Measurements from ENCODE around the gene MT1F.
"Not testable (repeated sequence)": the region's sequence is repeated elsewhere in the genome, so short reads cannot be mapped to it uniquely, and the experiment has no call there.

Gene MT1F

DNA sequence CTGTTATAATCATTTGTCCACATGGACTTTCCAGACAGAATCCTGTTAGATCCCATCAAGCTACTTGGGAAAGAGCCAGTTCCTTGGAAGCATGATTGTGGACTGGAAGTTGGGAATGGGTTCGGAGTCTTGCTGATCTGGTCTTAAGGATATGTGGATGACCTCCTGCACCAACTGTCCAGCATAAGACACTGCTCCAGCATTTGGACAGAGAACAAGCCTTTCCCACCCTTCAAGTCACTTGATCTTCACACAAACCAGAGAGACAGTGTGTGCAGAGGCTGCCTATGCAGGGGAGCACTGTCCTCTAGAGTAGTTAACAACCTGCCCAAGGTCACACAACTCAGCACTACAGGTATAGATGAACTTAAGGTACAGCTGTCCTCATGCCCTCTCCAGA, 11.9 kb upstream of the MT1F start:
- Mint-ChIP-seq H3K9me3 (no peaks in the 10 kb centered on the region), H3K4me1 (ENCODE audit: low read depth) (peaks cover 22% of the 10 kb centered on the region), H3K27ac (no peak overlapping the region), H3K27me3 (peaks cover 24% of the 10 kb centered on the region), H3K4me3 (no peak overlapping the region), H3K36me3 (ENCODE audit: low read depth) (no peaks in the 10 kb centered on the region)
- no peak for DNase-seq

DNA sequence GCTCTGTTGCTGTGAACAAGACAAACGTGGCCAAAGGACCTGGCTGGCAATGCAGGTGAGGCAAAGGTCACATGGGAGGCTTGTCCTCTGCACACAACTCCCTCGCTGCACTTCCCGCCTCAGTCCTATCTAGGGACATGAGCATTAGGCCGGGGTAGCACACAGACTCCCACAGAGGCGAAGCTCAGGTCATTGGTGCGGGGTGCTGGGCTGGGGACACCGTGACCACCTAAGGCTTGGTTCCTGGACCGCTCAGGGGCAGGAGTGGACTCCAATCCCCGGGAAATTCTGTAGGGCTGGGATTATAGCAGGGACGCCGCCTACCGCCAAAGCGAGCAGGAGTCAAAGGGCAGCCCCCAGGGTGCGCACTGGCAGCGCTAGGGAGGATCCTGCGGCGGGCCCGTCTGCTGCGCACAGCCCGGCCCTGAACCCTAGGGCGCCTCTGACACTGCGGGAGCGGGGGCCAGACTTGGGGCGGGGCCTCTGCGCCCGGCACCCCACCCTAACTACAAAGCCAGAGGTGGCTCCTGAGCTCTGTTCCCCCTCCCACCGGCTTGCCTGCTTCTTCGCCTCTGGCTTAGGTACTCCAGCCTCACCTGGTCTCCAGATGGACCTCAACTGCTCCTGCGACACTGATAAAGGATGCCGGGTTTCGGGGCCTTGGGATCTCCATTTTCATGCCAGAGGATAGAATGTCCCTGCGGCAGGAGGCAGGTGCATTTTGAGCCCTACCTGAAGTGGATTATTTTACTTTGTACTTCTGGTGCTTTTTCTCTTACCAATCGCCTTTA, 9.9 kb upstream of the MT1F start:
- Mint-ChIP-seq H3K4me3 (no peak overlapping the region), H3K4me1 (ENCODE audit: low read depth) (peaks cover 15% of the 10 kb centered on the region), H3K27me3 (peaks cover 35% of the 10 kb centered on the region), H3K36me3 (ENCODE audit: low read depth) (no peaks in the 10 kb centered on the region), H3K27ac (no peak overlapping the region), H3K9me3 (no peaks in the 10 kb centered on the region)
- DNase-seq: no peak

DNA sequence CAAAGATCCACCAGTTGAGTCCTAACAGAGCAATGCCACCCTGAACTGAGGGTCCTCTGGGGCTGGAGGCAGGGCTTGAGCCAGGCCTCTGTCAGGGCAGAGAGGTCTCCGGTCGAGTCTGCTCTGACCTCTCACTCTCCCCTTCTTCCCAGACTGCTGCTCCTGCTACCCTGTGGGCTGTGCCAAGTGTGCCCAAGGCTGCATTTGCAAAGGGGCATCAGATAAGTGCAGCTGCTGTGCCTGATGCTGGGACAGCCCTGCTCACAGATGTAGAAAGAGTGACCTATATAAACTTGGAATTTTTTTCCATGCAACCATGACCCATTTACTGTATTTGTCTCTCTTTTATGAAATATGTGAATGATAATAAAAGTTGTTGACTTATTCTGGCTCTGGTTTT, 8.5 kb upstream of the MT1F start:
- H3K36me3 Mint-ChIP-seq (ENCODE audit: low read depth): no peaks in the 10 kb centered on the region
- no peaks in the 10 kb centered on the region for H3K9me3 Mint-ChIP-seq
- peaks cover 37% of the 10 kb centered on the region for H3K27me3 Mint-ChIP-seq
- H3K27ac Mint-ChIP-seq: no peak overlapping the region
- no peak overlapping the region for H3K4me3 Mint-ChIP-seq
- no peak for DNase-seq
- H3K4me1 Mint-ChIP-seq (ENCODE audit: low read depth): peaks cover 1% of the 10 kb centered on the region

DNA sequence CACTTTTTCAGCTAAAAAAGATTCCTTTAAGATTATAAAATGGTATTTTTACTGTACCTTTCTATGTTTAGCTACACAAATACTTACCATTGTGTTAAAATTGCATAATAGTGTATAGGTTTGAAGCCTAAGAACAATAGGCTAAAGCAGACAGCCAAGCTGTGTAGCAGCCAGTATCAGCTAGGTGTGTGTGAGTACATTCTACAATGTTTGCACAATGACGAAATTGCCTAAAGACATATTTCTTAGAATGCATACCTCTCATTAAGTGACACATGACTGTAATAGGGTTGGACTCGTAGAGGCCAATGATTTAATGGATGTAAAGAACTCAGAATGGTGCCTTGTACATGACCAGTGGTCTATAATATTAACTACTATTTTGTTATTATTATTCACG, 7.9 kb upstream of the MT1F start:
- H3K9me3 Mint-ChIP-seq: no peaks in the 10 kb centered on the region
- H3K27ac Mint-ChIP-seq: no peak overlapping the region
- no peak overlapping the region for H3K4me3 Mint-ChIP-seq
- no peaks in the 10 kb centered on the region for H3K36me3 Mint-ChIP-seq (ENCODE audit: low read depth)
- peaks cover 37% of the 10 kb centered on the region for H3K27me3 Mint-ChIP-seq
- no peak for DNase-seq
- no peaks in the 10 kb centered on the region for H3K4me1 Mint-ChIP-seq (ENCODE audit: low read depth)

DNA sequence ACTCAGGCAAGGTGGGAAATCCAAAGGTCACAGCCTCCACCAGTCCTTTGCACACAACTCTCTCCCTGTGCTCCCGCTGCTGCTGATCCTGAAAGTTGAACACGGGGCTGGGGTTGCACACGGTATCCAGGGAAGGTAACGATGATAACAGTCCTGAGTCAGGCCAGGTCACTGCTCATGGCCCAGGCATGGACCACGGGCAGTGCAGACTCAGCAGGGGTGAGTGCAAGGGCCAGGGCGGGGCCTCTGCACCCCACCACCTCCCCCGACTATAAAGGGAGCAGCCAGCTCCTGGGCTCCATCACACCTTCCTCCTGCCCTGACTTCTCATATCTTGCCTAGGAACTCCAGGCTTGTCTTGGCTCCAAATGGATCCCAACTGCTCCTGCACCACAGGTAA, 6.2 kb upstream of the MT1F start, which contains the start of gene MT1B:
MT1B (plus strand) TSS at position 301 of the 400 bp plus-strand sequence; CDS start at position 369, 68 bp downstream.
- no peaks in the 10 kb centered on the region for H3K9me3 Mint-ChIP-seq
- DNase-seq: no peak
- peaks cover 37% of the 10 kb centered on the region for H3K27me3 Mint-ChIP-seq
- H3K36me3 Mint-ChIP-seq (ENCODE audit: low read depth): no peaks in the 10 kb centered on the region
- no peak within 1 kb of the TSS for H3K4me3 Mint-ChIP-seq
- H3K27ac Mint-ChIP-seq: no peak within 1 kb of the TSS
- H3K4me1 Mint-ChIP-seq (ENCODE audit: low read depth): no peaks in the 10 kb centered on the region

DNA sequence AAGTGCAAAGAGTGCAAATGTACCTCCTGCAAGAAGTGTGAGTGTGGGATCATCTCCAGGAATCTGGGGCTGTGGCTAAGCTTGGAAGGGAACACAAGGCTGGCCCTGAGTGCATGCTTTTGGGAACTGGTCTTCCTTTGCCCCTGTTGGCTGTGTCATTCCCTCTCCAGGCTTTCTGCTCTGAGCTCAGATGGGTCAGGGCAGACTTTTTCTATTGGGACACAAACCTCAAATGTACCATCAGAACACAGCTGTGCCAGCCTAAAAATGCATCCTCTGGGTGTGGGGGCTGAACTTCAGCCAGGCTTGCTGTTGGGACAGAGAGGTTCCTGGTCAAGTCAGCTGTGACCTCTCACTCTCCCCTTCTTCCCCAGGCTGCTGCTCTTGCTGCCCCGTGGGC, 5.2 kb upstream of the MT1F start:
- Mint-ChIP-seq H3K9me3 (no peaks in the 10 kb centered on the region), H3K27me3 (peaks cover 33% of the 10 kb centered on the region), H3K27ac (no peak overlapping the region), H3K4me3 (no peak overlapping the region), H3K36me3 (ENCODE audit: low read depth) (no peaks in the 10 kb centered on the region), H3K4me1 (ENCODE audit: low read depth) (peaks cover 6% of the 10 kb centered on the region)
- no peak for DNase-seq

DNA sequence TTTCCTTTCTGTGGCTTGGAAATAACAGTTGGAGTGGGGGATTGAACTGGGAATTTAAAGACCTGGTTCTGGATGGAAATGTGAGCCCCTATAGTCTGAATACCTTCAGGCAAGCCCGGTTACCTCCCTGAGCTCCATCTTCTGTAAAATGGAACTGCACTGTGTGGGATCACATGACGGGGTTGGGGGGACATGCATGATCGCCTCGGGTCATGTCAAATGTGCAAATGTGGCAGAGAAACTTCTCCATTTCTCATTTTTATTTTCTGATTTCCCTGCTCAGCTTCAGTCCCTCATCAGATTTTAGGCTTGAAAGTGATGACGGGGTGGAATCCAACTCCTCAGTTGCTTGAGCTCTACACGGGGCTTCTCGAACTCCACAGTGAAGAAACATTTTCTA, 4.5 kb upstream of the MT1F start:
- H3K9me3 Mint-ChIP-seq: no peaks in the 10 kb centered on the region
- no peak overlapping the region for H3K4me3 Mint-ChIP-seq
- H3K36me3 Mint-ChIP-seq (ENCODE audit: low read depth): peaks cover 2% of the 10 kb centered on the region
- no peak overlapping the region for H3K27ac Mint-ChIP-seq
- H3K4me1 Mint-ChIP-seq (ENCODE audit: low read depth): peaks cover 10% of the 10 kb centered on the region
- DNase-seq: no peak
- H3K27me3 Mint-ChIP-seq: peaks cover 33% of the 10 kb centered on the region

DNA sequence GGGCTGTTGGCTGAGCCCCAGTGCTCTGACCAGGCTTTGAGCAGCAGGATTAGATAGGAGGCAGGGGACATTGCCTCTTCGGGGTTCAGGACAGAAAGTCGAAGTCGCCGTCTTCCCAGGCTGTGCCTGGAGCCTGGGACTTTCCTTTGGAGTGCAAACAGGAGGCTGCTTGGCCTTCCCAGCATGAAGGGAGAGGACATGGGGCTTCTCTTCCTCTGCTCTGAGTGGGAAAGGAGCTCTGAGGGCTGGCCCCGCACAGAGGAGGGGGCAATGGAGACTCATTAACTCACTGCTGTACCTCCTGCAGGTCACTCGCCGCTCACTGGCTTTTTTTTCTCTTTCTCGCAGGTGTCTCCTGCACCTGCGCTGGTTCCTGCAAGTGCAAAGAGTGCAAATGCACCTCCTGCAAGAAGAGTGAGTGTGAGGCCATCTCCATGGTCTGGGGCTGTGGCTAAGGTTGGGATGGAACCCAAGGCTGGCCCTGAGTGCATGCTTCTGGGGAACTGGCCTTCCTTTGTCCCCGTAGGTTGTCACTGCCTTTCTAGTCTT, 642 bp downstream of the MT1F start:
- no peak for DNase-seq
- no peaks in the 10 kb centered on the region for H3K9me3 Mint-ChIP-seq
- H3K36me3 Mint-ChIP-seq (ENCODE audit: low read depth): peaks cover 2% of the 10 kb centered on the region
- H3K27ac Mint-ChIP-seq: no peak overlapping the region
- peak overlapping the region; percentile 86 for H3K4me3 Mint-ChIP-seq
- no peaks in the 10 kb centered on the region for H3K27me3 Mint-ChIP-seq
- H3K4me1 Mint-ChIP-seq (ENCODE audit: low read depth): peaks cover 28% of the 10 kb centered on the region

DNA sequence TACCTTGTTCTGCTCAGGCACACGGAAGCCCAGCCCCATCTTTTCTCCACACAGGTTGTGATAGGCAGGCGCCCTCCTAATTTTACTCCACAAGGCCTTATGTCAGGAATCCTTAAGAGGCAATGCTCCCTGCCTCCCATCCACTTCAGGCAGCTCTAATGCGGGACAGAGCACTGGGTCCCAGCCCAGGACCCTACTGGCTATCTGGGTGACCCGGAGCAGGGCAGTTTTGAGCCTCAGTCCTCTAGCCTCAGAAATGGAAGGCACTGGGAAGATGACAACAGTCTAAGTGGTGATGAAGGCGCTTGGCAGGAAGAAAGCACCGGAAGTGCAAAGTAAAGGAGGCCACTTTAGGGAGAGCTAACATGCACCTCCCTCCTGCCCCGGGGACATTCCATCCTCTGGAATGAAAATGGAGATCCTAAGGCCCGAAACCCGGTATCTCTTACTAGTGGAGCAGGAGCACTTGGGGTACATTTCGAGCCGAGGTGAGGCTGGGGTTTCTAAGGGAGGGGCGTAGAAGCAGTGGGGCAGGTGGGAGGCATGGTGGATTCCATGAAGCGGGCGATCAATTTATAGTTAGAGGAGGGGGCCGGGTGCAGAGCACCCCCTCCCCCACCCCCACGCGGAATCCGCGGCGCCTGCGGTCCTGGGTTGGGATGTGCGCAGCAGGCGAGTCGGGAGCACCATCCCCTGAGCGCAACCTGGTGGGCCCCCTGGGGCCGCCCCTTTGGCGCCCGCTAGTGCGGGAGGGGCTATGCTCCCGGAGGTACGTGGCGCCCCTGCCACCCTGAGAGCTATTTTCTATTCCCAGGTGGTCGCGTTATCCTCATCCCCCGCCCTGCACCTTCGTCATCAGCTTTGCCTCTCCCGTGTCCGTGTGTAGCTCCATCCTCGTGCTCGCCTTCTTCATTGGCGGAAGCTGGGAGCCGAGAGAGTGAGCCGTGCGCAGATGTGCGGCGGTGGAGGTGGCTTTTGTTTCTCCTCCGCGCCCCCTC, 4.9 kb downstream of the MT1F start:
- H3K9me3 Mint-ChIP-seq: no peaks in the 10 kb centered on the region
- DNase-seq: peak; percentile 63
- H3K36me3 Mint-ChIP-seq (ENCODE audit: low read depth): peaks cover 3% of the 10 kb centered on the region
- peak overlapping the region; percentile 80 for H3K4me3 Mint-ChIP-seq
- peaks cover 26% of the 10 kb centered on the region for H3K4me1 Mint-ChIP-seq (ENCODE audit: low read depth)
- peak overlapping the region; percentile 85 for H3K27ac Mint-ChIP-seq
- H3K27me3 Mint-ChIP-seq: peaks cover 15% of the 10 kb centered on the region

DNA sequence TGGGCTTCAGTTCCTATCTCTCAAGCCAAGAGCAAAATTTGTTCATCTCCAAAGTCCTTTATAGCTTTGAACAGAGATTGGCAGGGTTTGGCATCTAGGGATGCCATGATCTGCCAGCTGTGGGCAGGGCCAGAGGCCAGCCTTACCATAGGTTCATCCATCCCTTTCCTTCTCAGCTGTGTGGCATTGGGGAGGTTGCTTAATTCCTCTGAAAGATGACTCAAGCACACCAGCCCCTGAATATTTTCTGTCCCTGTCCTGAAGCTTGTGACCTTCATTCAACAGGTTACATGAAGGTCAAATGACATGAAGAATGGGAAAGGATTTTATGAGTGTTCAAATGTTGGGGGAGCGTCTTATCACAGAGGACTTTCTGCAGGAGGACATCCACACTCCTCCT, 6.7 kb downstream of the MT1F start:
- DNase-seq: no peak
- no peak overlapping the region for H3K4me3 Mint-ChIP-seq
- peaks cover 32% of the 10 kb centered on the region for H3K27me3 Mint-ChIP-seq
- no peak overlapping the region for H3K27ac Mint-ChIP-seq
- H3K36me3 Mint-ChIP-seq (ENCODE audit: low read depth): peaks cover 1% of the 10 kb centered on the region
- H3K9me3 Mint-ChIP-seq: no peaks in the 10 kb centered on the region
- peaks cover 29% of the 10 kb centered on the region for H3K4me1 Mint-ChIP-seq (ENCODE audit: low read depth)

DNA sequence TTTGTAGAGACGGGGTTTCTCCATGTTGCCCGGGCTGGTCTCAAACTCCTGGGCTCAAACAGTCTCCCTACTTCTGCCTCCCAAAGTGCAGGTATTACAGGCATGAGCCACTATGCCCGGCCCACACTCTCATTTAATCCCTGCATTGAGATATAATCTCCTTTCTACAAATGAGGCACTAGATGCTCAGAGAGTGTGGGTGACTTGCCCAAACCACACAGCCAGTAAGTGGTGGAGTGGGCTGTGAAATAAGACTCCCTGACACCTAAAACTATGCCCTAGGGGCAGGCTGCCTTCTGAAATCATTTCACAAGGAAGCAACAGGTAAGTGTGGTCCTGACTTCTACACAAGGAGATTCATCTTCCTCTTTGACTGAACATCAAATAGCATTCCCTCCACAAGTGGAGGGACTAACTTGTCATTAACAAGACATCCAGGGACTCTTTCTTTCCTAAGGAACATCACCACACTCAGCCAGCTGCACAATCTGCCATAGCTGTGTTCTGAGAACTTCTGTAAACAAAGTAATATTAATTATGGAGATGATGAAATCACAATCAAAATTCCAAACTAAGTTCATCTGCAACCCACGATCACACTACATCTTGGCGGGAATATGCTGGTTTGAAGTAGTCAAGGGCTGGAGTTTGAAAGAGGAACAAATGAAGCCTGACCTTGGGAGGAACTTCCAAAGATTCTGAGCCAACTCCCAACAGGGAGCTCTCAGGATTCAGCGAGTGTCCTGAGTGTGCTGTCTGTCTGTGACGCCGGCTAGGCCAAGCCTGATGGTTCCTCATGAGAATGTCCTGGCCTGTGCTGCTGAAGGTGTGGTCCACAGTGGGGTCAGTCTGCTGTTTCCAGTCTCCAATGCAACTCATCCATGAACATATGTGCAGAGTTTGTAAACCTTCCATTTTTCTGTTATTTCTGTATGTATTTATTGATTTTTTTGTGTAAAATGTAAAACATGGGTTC, 7.8 kb downstream of the MT1F start:
- H3K4me3 Mint-ChIP-seq, DNase-seq: not testable (repeated sequence)
- peaks cover 42% of the 10 kb centered on the region for H3K27me3 Mint-ChIP-seq

DNA sequence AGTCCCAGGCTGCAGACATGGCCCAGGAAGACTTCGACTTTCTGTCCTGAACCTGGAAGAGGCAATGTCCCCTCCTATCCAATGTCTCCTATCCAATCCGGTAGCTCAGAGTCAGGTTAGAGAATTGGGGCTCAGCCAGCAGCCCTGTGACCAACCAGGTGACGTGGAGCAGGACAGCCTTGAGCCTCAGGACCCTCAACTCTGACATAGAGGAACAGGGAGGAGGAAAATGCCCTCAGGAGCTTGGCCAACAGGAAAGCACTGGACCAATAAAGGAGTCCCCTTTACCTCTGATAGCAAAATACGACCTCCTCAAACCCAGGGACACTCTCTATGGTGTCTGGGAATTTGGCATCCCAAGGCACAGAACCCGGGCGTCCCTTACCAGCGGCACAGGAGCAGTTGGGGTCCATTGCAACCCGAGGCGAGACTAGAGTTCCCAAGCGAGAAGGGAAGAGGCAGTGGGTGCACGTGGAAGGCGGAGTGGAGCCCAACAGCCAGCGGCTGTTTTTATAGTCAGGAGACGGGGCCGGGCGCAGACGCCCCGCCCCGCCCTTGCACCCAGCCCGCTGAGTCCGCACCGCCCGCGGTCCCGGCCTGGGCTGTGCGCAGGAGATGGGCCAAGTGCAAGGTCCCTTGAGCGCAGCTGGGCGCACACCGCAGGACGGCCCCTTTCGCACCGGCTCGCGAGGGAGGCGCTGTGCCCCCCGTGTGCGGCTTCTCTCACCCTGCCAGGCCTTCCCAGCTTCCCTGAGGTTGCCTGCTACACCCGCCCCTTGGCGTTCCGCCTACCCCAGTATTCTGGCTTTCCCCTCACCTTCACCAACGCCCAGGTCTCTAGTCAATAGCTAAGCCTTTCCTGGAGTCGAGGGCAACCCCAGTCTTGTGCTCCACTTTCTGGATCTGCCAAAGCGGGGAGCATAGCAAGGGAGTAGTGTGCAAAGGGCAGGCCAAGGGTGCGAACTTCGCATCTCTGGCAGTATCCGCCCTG, 10.1 kb downstream of the MT1F start, which contains the start of gene MT1G:
MT1G (minus strand) TSS at position 485 of the 991 bp plus-strand sequence; CDS start at position 413, 72 bp downstream.
- peaks cover 1% of the 10 kb centered on the region for H3K36me3 Mint-ChIP-seq (ENCODE audit: low read depth)
- DNase-seq: peak; percentile 59
- H3K27ac Mint-ChIP-seq: no peak within 1 kb of the TSS
- H3K4me3 Mint-ChIP-seq: peak within 1 kb of the TSS; percentile 64
- H3K9me3 Mint-ChIP-seq: no peaks in the 10 kb centered on the region
- peaks cover 24% of the 10 kb centered on the region for H3K4me1 Mint-ChIP-seq (ENCODE audit: low read depth)
- H3K27me3 Mint-ChIP-seq: peaks cover 65% of the 10 kb centered on the region

More for the DNA sequence above, 7.8 kb downstream of the MT1F start:
- H3K36me3 Mint-ChIP-seq (ENCODE audit: low read depth); H3K27ac Mint-ChIP-seq; H3K9me3 Mint-ChIP-seq: not testable (repeated sequence)
- peaks cover 33% of the 10 kb centered on the region for H3K4me1 Mint-ChIP-seq (ENCODE audit: low read depth)

All from activated T-cell treated with anti-CD3 and anti-CD28 coated beads, Interleukin-2, amount 50 U/mL, for 24 hours (primary cell).